GM21515 (cell line): ENCODE results near the gene DNAH5.
"Not testable (repeated sequence)": the region's sequence is repeated elsewhere in the genome, so short reads cannot be mapped to it uniquely, and the experiment has no call there.

ENCODE experiments used
- ATAC-seq: cut with Tn5 transposase; IDR thresholded peaks from one replicate; pipeline ENCODE4 v1.9.1; 2021; ENCODE audit not compliant: unreplicated experiment

Gene DNAH5

DNA sequence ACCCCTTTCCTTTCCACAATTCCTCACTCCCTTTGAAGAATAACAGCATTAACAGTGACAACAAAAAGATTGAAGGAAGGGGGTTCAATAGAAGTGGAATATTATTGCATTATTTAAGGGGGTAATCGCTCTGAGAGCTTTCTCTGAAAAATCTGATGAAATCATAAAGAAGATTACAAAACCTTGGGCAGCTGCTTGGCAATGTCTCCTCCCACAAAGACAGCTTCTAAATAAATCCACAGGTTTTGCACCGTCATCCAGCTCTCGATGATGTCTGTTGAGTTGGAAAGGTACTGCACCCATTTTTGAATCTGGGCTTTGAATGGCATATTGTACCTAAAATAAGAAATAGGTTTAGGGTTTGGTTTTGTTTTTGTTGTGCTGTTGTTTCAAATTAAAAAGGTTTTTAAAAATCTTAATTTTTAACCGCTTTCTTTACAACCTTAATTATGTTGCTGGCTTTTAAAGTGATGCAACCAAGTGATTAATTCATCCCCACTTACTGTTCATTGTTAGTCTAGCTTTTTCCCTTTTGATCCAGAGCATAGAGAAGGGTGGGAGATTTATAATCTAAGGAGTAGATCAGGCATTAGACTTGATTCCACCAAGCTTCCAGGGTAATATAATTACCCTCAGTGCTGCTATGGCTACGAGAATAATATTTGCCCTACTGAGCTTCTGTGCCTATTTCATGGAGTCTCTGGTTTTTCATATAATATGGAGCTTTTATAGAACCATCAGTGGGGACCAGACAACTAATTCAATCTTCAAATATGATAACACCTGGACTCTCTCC is 85.0 kb downstream of the DNAH5 start:
- no peak for ATAC-seq

DNA sequence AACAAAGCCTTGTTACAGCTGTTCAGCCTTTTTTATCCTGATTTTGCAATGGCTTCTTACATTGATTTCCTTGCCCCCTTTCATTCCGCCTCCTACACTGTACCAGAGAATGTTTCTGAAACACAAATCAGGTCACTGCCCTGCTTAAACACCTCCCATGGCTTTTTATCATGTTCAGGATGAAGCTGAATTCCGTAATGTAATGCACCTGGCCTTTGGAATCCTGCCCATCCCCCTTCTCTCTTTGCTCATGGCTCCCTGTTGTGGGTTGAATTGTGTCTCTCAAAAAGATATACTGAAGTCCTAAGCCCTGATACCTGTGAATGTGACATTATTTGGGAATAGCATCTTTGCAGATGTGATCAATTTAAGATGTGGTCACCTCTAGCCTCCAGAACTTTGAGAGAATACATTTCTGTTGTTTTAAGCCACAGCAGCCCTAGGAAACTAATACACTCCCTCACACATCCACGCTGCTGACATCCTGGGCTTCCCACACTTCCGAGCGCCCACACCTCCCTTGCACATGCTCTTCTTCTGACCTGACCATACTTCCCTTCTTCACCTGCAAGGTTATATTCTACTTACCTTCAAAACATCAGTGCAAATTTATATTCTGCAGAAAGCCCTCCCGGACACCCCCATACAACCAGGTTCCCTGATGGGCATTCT is 101.2 kb downstream of the DNAH5 start:
- ATAC-seq: no peak

- ATAC-seq: no peak
These were observed 111.0 kb downstream of the DNAH5 start for GRCh38 chr5:13833440-13833839.

DNA sequence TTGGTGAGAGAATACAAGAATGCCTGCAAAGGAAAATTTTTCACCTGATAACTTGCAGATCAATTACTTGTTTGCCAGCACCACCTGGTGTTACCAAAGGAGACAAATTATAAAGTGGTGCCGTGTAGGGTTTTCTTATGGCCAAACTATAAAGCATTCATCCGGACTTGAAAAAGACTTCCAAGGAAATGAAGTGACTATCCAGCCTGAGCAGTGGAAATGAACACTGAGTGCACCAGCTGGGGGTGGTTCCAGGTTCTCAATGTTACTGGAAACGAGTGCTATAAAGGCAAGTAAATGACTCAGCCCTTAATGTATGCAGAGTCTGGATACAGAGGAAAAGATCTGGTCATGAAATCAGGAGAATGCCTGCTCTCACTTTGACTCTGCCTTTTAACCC is 113.1 kb downstream of the DNAH5 start:
- ATAC-seq: no peak

DNA sequence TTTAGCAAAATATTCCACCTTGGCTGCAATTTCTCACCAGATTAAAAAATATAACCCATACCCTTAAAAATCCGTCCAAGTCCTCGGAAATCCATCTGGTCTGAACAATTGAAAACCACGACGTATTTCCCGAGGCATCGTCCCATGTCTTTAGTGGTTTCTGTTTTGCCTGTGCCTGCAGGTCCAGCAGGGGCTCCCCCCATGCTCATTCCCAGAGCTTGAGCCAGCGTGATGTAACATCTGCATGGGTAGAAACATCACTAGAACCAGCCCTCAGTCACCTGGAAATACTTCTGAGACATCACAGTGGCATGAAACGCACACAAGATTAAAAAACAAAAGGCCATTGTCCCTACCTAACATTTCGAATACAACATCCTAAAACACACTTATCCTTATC is 114.0 kb downstream of the DNAH5 start:
- no peak for ATAC-seq

- no peak for ATAC-seq
These were observed 123.1 kb downstream of the DNAH5 start for GRCh38 chr5:13821366-13821765.

GRCh38 chr5:13816126-13816525 is 128.4 kb downstream of the DNAH5 start:
- no peak for ATAC-seq

DNA sequence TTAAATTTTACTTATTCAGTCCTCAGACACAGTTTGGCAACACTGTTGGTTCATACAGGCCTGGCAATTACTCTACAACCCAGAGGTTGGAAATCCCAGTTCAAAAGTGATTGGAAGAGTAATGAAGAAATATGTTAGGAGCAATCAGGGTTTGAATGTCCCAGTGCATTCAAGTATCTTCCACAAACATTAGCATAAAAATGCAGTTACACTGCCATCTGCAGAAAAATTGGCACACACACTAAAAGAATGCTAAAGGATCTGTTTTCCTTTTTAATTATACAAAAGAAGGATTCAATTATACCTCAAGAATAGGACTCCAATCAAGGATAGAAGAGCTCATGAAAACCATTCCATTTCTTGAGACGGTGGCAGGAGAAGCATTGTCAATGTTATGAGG is 130.2 kb downstream of the DNAH5 start:
- ATAC-seq: no peak

DNA sequence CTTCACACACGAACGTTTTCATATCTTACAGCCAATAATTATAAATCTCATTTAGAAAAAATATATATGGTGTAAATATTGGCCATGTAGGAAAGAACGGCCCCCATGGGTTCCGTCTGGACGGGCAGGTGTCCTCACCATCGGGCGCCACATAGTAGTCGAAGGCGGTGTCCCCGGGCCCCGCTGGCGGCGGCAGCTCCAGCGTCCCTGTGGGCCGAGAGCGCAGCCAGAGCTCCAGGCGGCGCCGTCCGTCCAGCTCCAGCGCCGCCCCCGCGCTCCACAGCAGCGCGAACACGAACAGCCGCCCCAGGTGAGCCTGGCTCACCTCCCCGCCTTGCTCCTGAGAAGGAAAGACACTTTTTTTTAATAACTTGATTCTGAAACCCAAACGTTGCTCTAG is 134.6 kb downstream of the DNAH5 start:
- ATAC-seq: no peak

DNA sequence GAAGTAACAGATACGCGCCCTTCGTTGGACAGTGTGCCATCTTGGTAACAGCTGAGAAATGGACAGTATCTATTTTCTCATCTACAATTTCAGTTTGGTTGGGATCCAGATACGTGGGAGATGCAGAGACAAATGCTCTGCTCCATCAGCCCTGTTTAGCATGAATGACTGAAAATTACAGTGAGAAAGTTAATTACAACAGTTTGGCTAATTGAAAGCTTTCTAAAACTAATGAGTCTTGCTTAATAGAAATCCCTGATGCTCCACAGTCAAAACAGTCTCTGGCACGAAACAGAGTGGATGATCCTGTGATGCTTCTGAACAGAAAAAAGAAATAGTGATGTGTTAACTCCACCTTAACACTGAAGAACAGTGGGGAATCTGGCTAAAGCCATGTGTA is 140.2 kb downstream of the DNAH5 start:
- ATAC-seq: no peak

DNA sequence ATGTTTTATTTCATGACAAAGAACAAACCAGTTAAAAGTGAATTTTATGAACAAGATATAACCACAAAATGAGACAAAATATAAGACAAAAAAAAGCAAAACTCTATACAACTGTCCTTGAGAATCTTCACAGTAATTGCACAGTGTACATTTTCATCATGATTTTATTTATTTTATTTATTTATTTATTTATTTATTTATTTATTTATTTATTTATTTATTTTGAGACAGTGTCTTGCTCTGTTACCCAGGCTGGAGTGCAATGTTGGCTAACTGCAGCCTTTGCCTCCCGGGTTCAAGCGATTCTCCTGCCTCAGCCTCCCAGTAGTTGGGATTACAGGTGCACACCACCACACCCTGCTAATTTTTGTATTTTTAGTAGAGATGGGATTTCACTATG is 145.9 kb downstream of the DNAH5 start:
- not testable (repeated sequence) for ATAC-seq

DNA sequence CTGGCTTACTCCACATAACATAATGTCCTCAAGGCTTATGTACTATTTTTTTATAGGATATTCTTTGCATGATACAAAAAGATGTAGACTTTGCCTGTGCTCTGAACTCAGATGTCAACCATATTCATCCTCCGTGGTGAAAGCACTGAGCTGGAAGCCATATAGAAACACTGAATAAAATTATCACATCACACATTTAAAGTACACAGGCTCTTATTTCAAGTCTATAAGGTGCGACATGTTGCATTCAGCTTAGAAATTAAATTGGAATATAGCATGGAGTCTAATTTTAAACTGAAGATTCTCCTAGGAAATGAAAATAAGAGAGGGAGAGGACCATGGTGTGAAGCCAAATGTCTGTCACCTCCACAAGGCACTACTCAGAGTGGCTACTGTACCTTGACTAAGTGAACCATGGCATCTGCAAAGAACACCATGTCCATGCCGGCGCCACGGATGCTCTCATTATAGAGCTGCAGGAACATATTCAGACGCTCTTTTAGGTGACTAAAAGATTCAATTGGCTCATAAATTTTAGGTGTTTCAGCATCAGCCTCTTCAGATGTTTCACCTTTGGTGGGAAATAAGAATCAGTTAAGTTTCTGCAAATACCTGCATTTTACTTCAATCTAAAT is 158.6 kb downstream of the DNAH5 start:
- no peak for ATAC-seq

- ATAC-seq: no peak
These were observed 160.8 kb downstream of the DNAH5 start for GRCh38 chr5:13783726-13784125.

GRCh38 chr5:13780081-13780480 is 164.4 kb downstream of the DNAH5 start:
- no peak for ATAC-seq

- ATAC-seq: no peak
These were observed 170.8 kb downstream of the DNAH5 start for GRCh38 chr5:13773649-13774048.

DNA sequence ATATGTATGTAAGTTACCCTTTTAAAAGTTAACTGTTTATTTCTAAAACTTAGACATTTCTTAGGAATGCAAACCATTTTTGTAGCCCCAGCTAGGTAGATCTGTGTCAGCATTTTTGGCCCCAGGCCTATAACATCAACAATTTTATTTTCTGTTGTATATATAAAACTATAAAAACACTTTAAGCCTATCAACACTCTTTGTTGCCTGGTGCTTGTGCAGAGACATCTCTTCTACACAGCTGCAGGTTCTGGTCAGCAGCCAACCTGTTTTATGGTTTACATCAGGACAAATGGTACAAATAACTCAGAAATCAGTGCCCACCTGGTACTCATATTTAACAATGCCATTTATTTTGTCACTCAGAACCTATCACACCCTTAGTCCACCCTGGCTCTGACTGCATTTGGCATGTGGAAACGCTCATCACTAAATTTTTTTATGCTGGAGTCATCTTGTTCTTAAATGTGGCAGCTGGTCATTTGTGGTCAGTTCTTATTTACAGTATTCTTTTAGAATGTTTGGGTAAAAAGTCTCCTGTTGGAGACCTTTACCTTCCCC is 173.4 kb downstream of the DNAH5 start:
- ATAC-seq: no peak

GRCh38 chr5:13766236-13766635 is 178.3 kb downstream of the DNAH5 start:
- no peak for ATAC-seq

- ATAC-seq: no peak
These were observed 180.8 kb downstream of the DNAH5 start for GRCh38 chr5:13763719-13764118.

DNA sequence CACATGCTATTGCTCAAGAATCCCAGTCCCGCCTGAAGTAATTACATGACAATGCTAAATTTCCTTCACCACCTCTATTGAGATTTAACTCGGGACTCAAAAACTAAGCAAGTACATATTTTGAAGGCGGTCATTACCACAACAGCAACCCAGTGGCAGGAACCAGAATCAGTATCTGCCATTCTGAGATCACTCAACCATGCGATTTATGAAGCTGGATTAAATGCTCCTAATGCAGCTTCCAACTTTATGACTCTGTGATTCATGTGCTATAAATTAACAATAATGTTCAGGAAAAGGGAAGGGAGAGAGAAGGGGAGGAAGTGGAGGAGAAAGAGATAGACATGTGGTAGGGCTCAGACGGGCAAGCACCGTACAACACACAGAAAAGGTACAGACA is 194.7 kb downstream of the DNAH5 start:
- no peak for ATAC-seq

GRCh38 chr5:13746026-13746425 is 198.5 kb downstream of the DNAH5 start:
- no peak for ATAC-seq

- ATAC-seq: no peak
These were observed 199.0 kb downstream of the DNAH5 start for GRCh38 chr5:13745508-13745907.

DNA sequence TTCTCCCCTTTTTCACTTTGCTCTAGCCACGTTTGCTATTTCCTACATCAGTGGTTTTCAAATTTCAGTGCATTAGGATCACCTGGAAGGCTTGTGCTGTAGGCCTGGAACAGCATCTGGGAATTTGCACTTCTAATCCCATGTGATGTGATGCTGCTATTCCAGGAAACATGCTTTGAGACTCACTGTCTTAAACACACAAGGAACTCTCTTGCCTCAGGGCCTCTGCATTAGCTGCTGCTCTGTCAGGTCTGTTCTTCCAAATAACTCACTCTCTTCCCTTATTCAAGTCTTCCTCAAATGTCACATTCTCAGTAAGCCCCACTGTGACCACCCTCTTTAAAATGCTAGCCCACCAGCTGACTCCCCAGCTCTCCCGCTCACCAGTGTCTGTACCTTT is 204.0 kb downstream of the DNAH5 start:
- ATAC-seq: no peak
